ENCODE data around the gene OCRL.

The OCRL gene

GRCh38 chrX:129638917-129639316, 98.9 kb downstream of the OCRL start:
- no peak for DNase-seq

- DNase-seq = no peak
These were observed 100.7 kb downstream of the OCRL start for GRCh38 chrX:129640737-129641136.

GRCh38 chrX:129641469-129641868, 101.4 kb downstream of the OCRL start:
- no peak for DNase-seq

- no peak for DNase-seq
These were observed 101.9 kb downstream of the OCRL start for GRCh38 chrX:129641941-129642340.
